CD14-positive monocyte (primary cell): ENCODE results near the gene PLCH1. TPM values are rescaled to one million over a fixed set of nuclear protein-coding genes. Genes with fewer than 3 reads are reported as not detected.

Experiments
- DNase-seq, 3 donors: peaks; one replicate each; pipeline ENCODE4 v3.0.0-alpha.2; 2011 to 2022
- H2AFZ ChIP-seq: 2 replicates; pipeline ENCODE4 v1.6.0; 2012; ENCODE audit warnings: mild to moderate bottlenecking, low read depth, low read length, inconsistent platforms; ENCODE audit not compliant: insufficient read depth, poor library complexity, severe bottlenecking
- H3K27ac ChIP-seq, 2 donors: 1 replicate in 1 of 2; 2 replicates in 1 of 2; pipeline ENCODE4 v1.5.1; 2012 to 2013; ENCODE audit warnings: low read length in 2 of 2, control low read depth in 1 of 2, inconsistent platforms in 1 of 2, low read depth in 1 of 2, mild to moderate bottlenecking in 1 of 2
- H3K27me3 ChIP-seq, 2 donors: one replicate each; pipeline versions ENCODE4 v1.6.0 to v1.6.1; 2011 to 2013; ENCODE audit warnings: low read length in 2 of 2; ENCODE audit not compliant: control insufficient read depth in 2 of 2, insufficient read depth in 2 of 2
- H3K36me3 ChIP-seq, 2 donors: replicated peaks in 1 of 2; 1 replicate in 1 of 2; 2 replicates in 1 of 2; pipeline versions ENCODE4 v1.5.1 to v1.6.1; 2012 to 2013; ENCODE audit warnings: low read length in 2 of 2, control low read depth in 1 of 2, inconsistent platforms in 1 of 2, mild to moderate bottlenecking in 1 of 2; ENCODE audit not compliant: insufficient read depth in 2 of 2, control insufficient read depth in 1 of 2
- H3K4me1 ChIP-seq, 2 donors: 1 replicate in 1 of 2; 2 replicates in 1 of 2; pipeline versions ENCODE4 v1.5.1 to v1.6.1; 2012 to 2013; ENCODE audit warnings: low read length in 2 of 2, control low read depth in 1 of 2, inconsistent platforms in 1 of 2, mild to moderate bottlenecking in 1 of 2, moderate library complexity in 1 of 2; ENCODE audit not compliant: insufficient read depth in 2 of 2, control insufficient read depth in 1 of 2
- H3K4me2 ChIP-seq: replicated peaks from 2 replicates; pipeline ENCODE3; 2012; ENCODE audit warnings: low read length, moderate library complexity, mild to moderate bottlenecking; ENCODE audit not compliant: poor library complexity, severe bottlenecking; ENCODE audit errors: extremely low read depth
- H3K4me3 ChIP-seq, 3 experiments: fragments of 200-600 bp in 1 of 3; sonication (generic) in 1 of 3; replicated peaks in 1 of 3; 1 replicate in 2 of 3; 2 replicates in 1 of 3; pipeline ENCODE4 v1.5.1; 2011 to 2013; ENCODE audit warnings: low read length in 3 of 3, mild to moderate bottlenecking in 3 of 3, control low read depth in 2 of 3, low read depth in 2 of 3, inconsistent platforms in 1 of 3, moderate library complexity in 1 of 3
- H3K79me2 ChIP-seq: 2 replicates; pipeline ENCODE4 v1.6.0; 2012; ENCODE audit warnings: mild to moderate bottlenecking, control low read depth, inconsistent platforms, low read length, moderate library complexity; ENCODE audit not compliant: insufficient read depth
- H3K9ac ChIP-seq: 2 replicates; pipeline ENCODE4 v1.6.0; 2017; ENCODE audit warnings: low read length, mild to moderate bottlenecking; ENCODE audit not compliant: insufficient read depth, poor library complexity, severe bottlenecking
- H3K9me3 ChIP-seq, 2 donors: replicated peaks in 1 of 2; 1 replicate in 1 of 2; 2 replicates in 1 of 2; pipeline versions ENCODE4 v1.5.1 to v1.6.1; 2012 to 2013; ENCODE audit warnings: low read length in 2 of 2, control low read depth in 1 of 2; ENCODE audit not compliant: control insufficient read depth in 1 of 2, insufficient read depth in 1 of 2
- H4K20me1 ChIP-seq: 2 replicates; pipeline ENCODE4 v1.6.0; 2012; ENCODE audit warnings: mild to moderate bottlenecking, low read length, control low read depth, moderate library complexity; ENCODE audit not compliant: insufficient read depth
- H3K27ac Mint-ChIP-seq, 7 donors: one replicate each; pipeline ENCODE4 v1.8.0; 2020; ENCODE audit warnings: mild to moderate bottlenecking in 7 of 7, mixed read lengths in 7 of 7, moderate library complexity in 6 of 7, inconsistent platforms in 2 of 7
- H3K27me3 Mint-ChIP-seq, 3 donors: one replicate each; pipeline ENCODE4 v1.8.0; 2021 to 2022; ENCODE audit warnings: low read depth in 3 of 3, mild to moderate bottlenecking in 3 of 3, mixed read lengths in 3 of 3, moderate library complexity in 3 of 3, inconsistent platforms in 1 of 3
- H3K36me3 Mint-ChIP-seq, 2 donors: one replicate each; pipeline ENCODE4 v1.8.0; 2020; ENCODE audit warnings: mixed read lengths in 2 of 2, inconsistent platforms in 1 of 2, mild to moderate bottlenecking in 1 of 2
- H3K4me1 Mint-ChIP-seq: one replicate; pipeline ENCODE4 v1.8.0; 2020; ENCODE audit warnings: mild to moderate bottlenecking, mixed read lengths
- H3K4me3 Mint-ChIP-seq, 2 donors: one replicate each; pipeline ENCODE4 v1.8.0; 2020; ENCODE audit warnings: mild to moderate bottlenecking in 2 of 2, mixed read lengths in 2 of 2, moderate library complexity in 1 of 2
- H3K9me3 Mint-ChIP-seq, 7 donors: one replicate each; pipeline ENCODE4 v1.8.0; 2020 to 2022; ENCODE audit warnings: mixed read lengths in 7 of 7, mild to moderate bottlenecking in 6 of 7, moderate library complexity in 6 of 7, inconsistent platforms in 2 of 7
- CTCF ChIP-seq: fragments of 200-600 bp; IDR thresholded peaks from one replicate; pipeline ENCODE4 v1.8.0; 2022; ENCODE audit warnings: antibody characterized with exemption, mild to moderate bottlenecking
- WGBS: methylation state at CpG from one replicate; pipeline ENCODE4 v1.1.5; 2013; ENCODE audit warnings: missing lambda C conversion rate; ENCODE audit not compliant: insufficient coverage; 5-methylcytosine and 5-hydroxymethylcytosine counted together
- intact Hi-C, 2 donors: fragments of 100-400 bp; cut with micrococcal nuclease; formaldehyde crosslinking; loops; one replicate each; pipeline versions ENCODE4 v1.15.0 to v1.15.1; 2023
- polyA plus RNA-seq, 3 donors: library from polyadenylated mRNA; depleted of rRNA in 1 of 3; unstranded in 2 of 3; stranded (reverse) in 1 of 3; fragments of 300-500 nt in 2 of 3; fragments of >200 nt in 1 of 3; fragmentation: Illumina TruSeq in 2 of 3; gene quantifications; 1 replicate in 2 of 3; 2 replicates in 1 of 3; pipeline ENCODE4 v1.2.3, GENCODE V29; 2012 to 2021

Gene PLCH1
- polyA plus RNA-seq, 3 donors, result not detected

- Histone ChIP-seq H4K20me1 (no peaks in the 10 kb centered on the region), H3K9me3 (no peaks in the 10 kb centered on the region), H3K79me2 (no peaks in the 10 kb centered on the region), H3K4me3 (no peak overlapping the region), H3K4me1 (no peaks in the 10 kb centered on the region), H3K9ac (no peak overlapping the region), H3K4me2 (no peak overlapping the region), H3K27ac (no peak overlapping the region), H2AFZ (no peak overlapping the region), H3K27me3 (no peaks in the 10 kb centered on the region), H3K36me3 (no peaks in the 10 kb centered on the region)
- H3K4me3 Mint-ChIP-seq, result no peak overlapping the region
- peaks cover 0 to 2% (median 0%) of the 10 kb centered on the region in 7 donors for H3K9me3 Mint-ChIP-seq
- no peaks in the 10 kb centered on the region for H3K4me1 Mint-ChIP-seq
- intact Hi-C loops, result no loop called here
- no peak overlapping the region for H3K27ac Mint-ChIP-seq
- peaks cover 0 to 4% (median 0%) of the 10 kb centered on the region in 3 donors for H3K27me3 Mint-ChIP-seq
- DNase-seq, result no peak
- H3K36me3 Mint-ChIP-seq, result no peaks in the 10 kb centered on the region
- TF ChIP-seq CTCF, result no peak
- WGBS, result 92% methylated on average over 3 of the region's 5 CpGs
These were observed 86.9 kb downstream of the PLCH1 start for GRCh38 chr3:155658006-155658405.

- no peaks in the 10 kb centered on the region for H4K20me1 ChIP-seq
- H3K27me3 ChIP-seq, result no peaks in the 10 kb centered on the region
- H3K79me2 ChIP-seq, result no peaks in the 10 kb centered on the region
- no peaks in the 10 kb centered on the region for H3K9me3 ChIP-seq
- no peak overlapping the region for H2AFZ ChIP-seq
- no peaks in the 10 kb centered on the region for H3K36me3 ChIP-seq
- Mint-ChIP-seq H3K27me3 (peaks cover 0 to 4% (median 0%) of the 10 kb centered on the region in 3 donors), H3K4me3 (no peak overlapping the region), H3K4me1 (no peaks in the 10 kb centered on the region), H3K9me3 (peaks cover 0 to 2% (median 0%) of the 10 kb centered on the region in 7 donors), H3K27ac (no peak overlapping the region), H3K36me3 (no peaks in the 10 kb centered on the region)
- WGBS, result no CpG with 5 or more reads among the region's 4 CpGs
- no peak for DNase-seq
- no peak for TF ChIP-seq CTCF
- H3K9ac ChIP-seq, result no peak overlapping the region
- H3K4me3 ChIP-seq, result no peak overlapping the region
- no peaks in the 10 kb centered on the region for H3K4me1 ChIP-seq
- H3K4me2 ChIP-seq, result no peak overlapping the region
- intact Hi-C loops, result no loop called here
- no peak overlapping the region for H3K27ac ChIP-seq
These were observed 87.7 kb downstream of the PLCH1 start for GRCh38 chr3:155657161-155657560.
